ENCODE results near the gene POLDIP3.
"Not testable (repeated sequence)": the region's sequence is repeated elsewhere in the genome, so short reads cannot be mapped to it uniquely, and the experiment has no call there.

The POLDIP3 gene

GRCh38 chr22:42549331-42550060 lies 65.2 kb downstream of the POLDIP3 start:
- no peak for DNase-seq

DNA sequence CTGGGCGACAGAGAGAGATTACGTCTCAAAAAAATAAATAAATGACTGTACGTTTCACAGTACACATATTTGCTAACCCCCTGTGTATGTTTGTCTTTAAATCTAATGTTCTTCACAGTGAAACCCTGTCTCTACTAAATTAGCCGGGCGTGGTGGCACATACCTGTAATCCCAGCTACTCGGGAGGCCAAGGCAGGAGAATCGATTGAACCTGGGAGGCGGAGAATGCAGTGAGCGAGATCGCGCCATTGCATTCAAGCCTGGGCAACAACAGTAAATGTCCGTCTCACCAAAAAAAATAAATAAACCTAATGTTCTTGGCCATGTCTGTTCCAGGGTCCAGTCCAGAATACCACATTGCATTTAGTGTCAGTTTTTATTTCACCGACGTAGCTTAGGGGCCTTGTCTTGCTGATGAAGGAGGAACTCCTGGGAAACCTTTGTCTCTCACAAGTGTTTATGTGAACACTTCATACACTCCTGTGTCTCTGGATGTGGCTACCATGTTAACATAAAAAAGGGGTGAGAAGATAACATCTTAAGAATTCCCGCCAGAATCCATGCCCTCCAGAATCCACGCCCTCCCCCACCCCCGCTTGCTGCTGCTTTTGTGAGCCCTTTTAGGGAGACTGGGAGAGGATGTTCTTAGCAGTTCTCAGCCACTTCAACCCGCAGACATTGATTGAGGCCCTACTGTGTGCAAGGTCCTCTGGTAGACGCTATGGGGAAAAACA lies 65.9 kb downstream of the POLDIP3 start:
- DNase-seq, result no peak

GRCh38 chr22:42548126-42548525 lies 66.6 kb downstream of the POLDIP3 start:
- not testable (repeated sequence) for DNase-seq

- DNase-seq, result no peak
Measured at GRCh38 chr22:42547562-42547961, 67.1 kb downstream of the POLDIP3 start.

DNA sequence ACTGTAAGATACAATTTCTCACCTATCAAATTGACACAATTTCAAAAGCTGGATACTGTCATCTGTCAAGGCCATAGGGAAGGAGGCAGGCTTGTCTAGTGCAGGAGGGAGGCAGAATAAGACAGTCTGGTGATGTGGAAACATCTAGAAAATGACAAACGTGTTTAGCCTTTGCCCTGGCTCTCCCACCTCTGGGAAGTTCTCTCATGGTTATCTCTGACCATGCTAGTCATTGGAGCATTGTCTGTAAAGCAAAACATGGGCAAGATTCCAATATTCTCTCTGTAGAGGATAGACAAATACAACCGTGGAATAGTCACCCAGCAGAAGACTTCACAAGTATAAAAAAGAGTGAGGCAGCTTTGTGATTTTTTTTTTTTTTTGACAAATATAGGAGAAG lies 70.0 kb downstream of the POLDIP3 start:
- DNase-seq, result no peak

- not testable (repeated sequence) for DNase-seq
Measured at GRCh38 chr22:42539236-42539771, 75.4 kb downstream of the POLDIP3 start.

- DNase-seq, result not testable (repeated sequence)
Measured at GRCh38 chr22:42537199-42537831, 77.4 kb downstream of the POLDIP3 start.

GRCh38 chr22:42536634-42537033 lies 78.0 kb downstream of the POLDIP3 start:
- DNase-seq, result not testable (repeated sequence)

DNA sequence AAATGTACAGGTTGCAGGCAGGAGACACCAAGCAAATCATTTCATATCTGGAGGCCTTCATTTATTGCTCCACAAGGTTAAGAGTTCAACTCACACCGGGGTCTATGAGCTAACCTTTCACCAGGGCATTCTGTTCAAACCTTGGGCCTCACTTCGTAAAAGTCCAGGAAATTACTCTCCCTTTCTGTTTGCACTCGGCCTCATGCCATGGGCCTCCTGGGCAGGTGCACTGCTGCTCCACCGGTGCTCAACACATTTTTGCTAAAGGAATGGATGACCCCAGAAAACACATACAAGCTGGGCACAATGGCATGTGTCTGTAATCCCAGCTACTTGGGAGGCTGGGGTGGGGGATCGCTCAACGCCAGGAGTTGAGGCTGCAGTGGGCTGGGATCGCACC lies 78.5 kb downstream of the POLDIP3 start:
- DNase-seq, result no peak

DNA sequence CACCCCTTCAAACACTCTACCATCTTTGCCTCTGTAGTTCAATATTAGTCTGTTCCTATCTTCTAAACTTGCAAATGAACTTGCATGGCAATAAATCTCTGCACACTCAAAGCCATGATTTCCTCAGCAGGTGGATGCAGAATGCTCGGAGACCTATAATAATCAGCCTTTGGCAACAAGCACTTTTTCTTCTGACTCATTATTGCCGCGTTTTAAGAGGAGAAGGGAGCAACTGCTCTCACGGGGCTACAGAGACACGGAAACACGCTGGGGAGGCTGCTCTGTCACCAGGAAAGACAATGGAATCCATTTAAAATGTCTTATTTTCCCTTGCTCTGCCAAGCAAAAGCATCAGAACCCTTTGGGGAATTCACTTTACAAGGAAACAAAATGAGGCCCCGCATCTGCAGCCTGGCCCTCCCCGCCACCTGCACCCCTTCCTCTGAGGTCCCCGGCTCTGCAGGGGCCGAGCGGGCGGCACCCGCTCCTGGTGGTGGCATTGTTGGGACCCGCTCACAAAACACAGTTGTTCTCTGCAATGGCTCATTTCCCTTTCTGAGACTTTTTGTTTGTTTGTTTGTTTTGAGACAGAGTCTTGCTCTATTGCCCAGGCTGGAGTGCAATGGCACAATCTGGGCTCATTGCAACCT lies 79.5 kb downstream of the POLDIP3 start:
- not testable (repeated sequence) for DNase-seq

Measured in left hindlimb (tissue), 1 donor.